Left cardiac atrium (tissue), 4 donors: ENCODE data around the gene CCR1. TPM values are rescaled to one million over a fixed set of nuclear protein-coding genes. Genes with fewer than 3 reads are reported as not detected.
"Not testable (repeated sequence)": the region's sequence is repeated elsewhere in the genome, so short reads cannot be mapped to it uniquely, and the experiment has no call there.

Experiments
- ATAC-seq, 2 donors: fragments of 200-7000 bp; cut with Tn5 transposase; one replicate each; pipeline ENCODE4 v1.9.1; 2020; ENCODE audit warnings: mild to moderate bottlenecking in 2 of 2, moderate library complexity in 2 of 2
- DNase-seq: peaks from one replicate; pipeline ENCODE4 v3.0.0-alpha.2; 2020
- intact Hi-C, 2 donors: fragments of 100-400 bp; cut with DNase I; formaldehyde crosslinking; loops; one replicate each; pipeline versions ENCODE4 v1.14.1 to v1.15.1; 2022 to 2023
- total RNA-seq, 2 donors: library from RNA; stranded (reverse); fragmentation: NEBNext Ultra II Directional; extraction: Animal tissue kit (Norgen Biotek cat#: 25700); gene quantifications; one replicate each; pipeline ENCODE4 v1.2.1, GENCODE V29; 2021
- donor health status: DM: no; HTN: yes; CAD: no.
- donor health status: DM: no; HTN: yes; CAD: no; lungs with severe emphysema.
- donor health status: DM: yes; HTN: yes; CAD: no.
- donor health status: Dilated cardiomyopathy.

The CCR1 gene
- total RNA-seq, 2 donors from 2014 or later = 9.2 to 11.0 TPM

GRCh38 chr3:46214751-46215352 lies 6.7 kb upstream of the CCR1 start:
- no peak for DNase-seq
- no peak for ATAC-seq
- intact Hi-C loops = no loop called here

- intact Hi-C loops = no loop called here
- DNase-seq (no peak), ATAC-seq (no peak)
These were observed 5.1 kb upstream of the CCR1 start for GRCh38 chr3:46213201-46213600.

- intact Hi-C loops = no loop called here
- ATAC-seq = no peak
- no peak for DNase-seq
These were observed 4.0 kb upstream of the CCR1 start for GRCh38 chr3:46212101-46212500.

- ATAC-seq = no peak
- intact Hi-C loops = no loop called here
- no peak for DNase-seq
These were observed 1.8 kb upstream of the CCR1 start for GRCh38 chr3:46209746-46210470.

GRCh38 chr3:46209053-46209452 lies 940 bp upstream of the CCR1 start:
- ATAC-seq (no peak), DNase-seq (no peak)
- intact Hi-C loops = no loop called here

GRCh38 chr3:46207514-46207913 lies 599 bp downstream of the CCR1 start:
- intact Hi-C loops, ATAC-seq, DNase-seq: not testable (repeated sequence)

- intact Hi-C loops = no loop called here
- no peak for DNase-seq
- peak in 1 of 2 donors; percentile 56 for ATAC-seq
These were observed 1.7 kb downstream of the CCR1 start for GRCh38 chr3:46206282-46207015.

- intact Hi-C loops = no loop called here
- ATAC-seq (no peak), DNase-seq (no peak)
These were observed 2.7 kb downstream of the CCR1 start for GRCh38 chr3:46205286-46205960.

- intact Hi-C loops = no loop called here
- no peak for ATAC-seq
- no peak for DNase-seq
These were observed 4.4 kb downstream of the CCR1 start for GRCh38 chr3:46203681-46204080.

GRCh38 chr3:46202535-46202934 lies 5.6 kb downstream of the CCR1 start:
- DNase-seq (no peak), ATAC-seq (no peak)
- intact Hi-C loops = no loop called here

GRCh38 chr3:46200790-46201189 lies 7.3 kb downstream of the CCR1 start:
- intact Hi-C loops = no loop called here
- ATAC-seq = no peak
- no peak for DNase-seq

GRCh38 chr3:46200211-46200610 lies 7.9 kb downstream of the CCR1 start:
- ATAC-seq (no peak), DNase-seq (no peak)
- intact Hi-C loops = no loop called here

- intact Hi-C loops = no loop called here
- no peak for DNase-seq
- no peak for ATAC-seq
These were observed 11.7 kb downstream of the CCR1 start for GRCh38 chr3:46196261-46196957.

- DNase-seq (no peak), ATAC-seq (no peak)
- intact Hi-C loops = no loop called here
These were observed 13.1 kb downstream of the CCR1 start for GRCh38 chr3:46194868-46195553.

- DNase-seq = no peak
- ATAC-seq = peak in 1 of 2 donors; percentile 38
- intact Hi-C loops = no loop called here
These were observed 14.7 kb downstream of the CCR1 start for GRCh38 chr3:46193436-46193835.

GRCh38 chr3:46192939-46193338 lies 15.2 kb downstream of the CCR1 start:
- DNase-seq (no peak), ATAC-seq (no peak)
- intact Hi-C loops = no loop called here

GRCh38 chr3:46191730-46192129 lies 16.4 kb downstream of the CCR1 start:
- peak in 1 of 2 donors; percentile 23 for ATAC-seq
- DNase-seq = no peak
- intact Hi-C loops = no loop called here

GRCh38 chr3:46188708-46189107 lies 19.4 kb downstream of the CCR1 start:
- DNase-seq (no peak), ATAC-seq (no peak)
- intact Hi-C loops = no loop called here

GRCh38 chr3:46187876-46188275 lies 20.2 kb downstream of the CCR1 start:
- ATAC-seq = no peak
- DNase-seq = no peak
- intact Hi-C loops = no loop called here
